ENCODE results near the gene PDE4B. TPM values are rescaled to one million over a fixed set of nuclear protein-coding genes. Genes with fewer than 3 reads are reported as not detected.

The PDE4B gene
- total RNA-seq, 1 donor: 2.3 TPM

- TF ChIP-seq CTCF (IDR thresholded peaks at IDR 0.05; ENCODE audit: insufficient read depth, low read length): no peak
- no peak overlapping the region for H3K4me3 ChIP-seq (ENCODE audit: low read depth, low read length)
- no peak for DNase-seq (ENCODE audit: low read depth)
Observed at GRCh38 chr1:66341446-66342089, 548.9 kb downstream of the PDE4B start.

DNA sequence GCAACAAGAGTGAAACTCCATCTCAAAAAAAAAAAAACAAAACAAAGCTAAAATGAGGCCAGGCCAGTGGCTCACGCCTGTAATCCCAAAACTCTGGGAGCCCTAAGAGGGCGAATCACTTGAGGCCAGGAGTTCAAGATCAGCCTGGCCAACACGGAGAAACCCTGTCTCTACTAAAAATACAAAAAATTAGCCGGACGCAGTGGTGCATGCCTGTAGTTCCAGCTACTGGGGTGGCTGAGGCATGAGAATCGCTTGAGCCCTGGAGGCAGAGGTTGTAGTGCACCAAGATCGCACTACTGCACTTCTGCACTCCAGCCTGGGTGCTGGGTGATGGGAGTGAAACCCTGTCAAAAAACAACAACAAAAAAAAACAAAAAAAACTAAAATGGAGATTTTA, 550.0 kb downstream of the PDE4B start:
- no peak for TF ChIP-seq CTCF (IDR thresholded peaks at IDR 0.05; ENCODE audit: insufficient read depth, low read length)
- H3K4me3 ChIP-seq (ENCODE audit: low read depth, low read length): no peak overlapping the region
- no peak for DNase-seq (ENCODE audit: low read depth)

DNA sequence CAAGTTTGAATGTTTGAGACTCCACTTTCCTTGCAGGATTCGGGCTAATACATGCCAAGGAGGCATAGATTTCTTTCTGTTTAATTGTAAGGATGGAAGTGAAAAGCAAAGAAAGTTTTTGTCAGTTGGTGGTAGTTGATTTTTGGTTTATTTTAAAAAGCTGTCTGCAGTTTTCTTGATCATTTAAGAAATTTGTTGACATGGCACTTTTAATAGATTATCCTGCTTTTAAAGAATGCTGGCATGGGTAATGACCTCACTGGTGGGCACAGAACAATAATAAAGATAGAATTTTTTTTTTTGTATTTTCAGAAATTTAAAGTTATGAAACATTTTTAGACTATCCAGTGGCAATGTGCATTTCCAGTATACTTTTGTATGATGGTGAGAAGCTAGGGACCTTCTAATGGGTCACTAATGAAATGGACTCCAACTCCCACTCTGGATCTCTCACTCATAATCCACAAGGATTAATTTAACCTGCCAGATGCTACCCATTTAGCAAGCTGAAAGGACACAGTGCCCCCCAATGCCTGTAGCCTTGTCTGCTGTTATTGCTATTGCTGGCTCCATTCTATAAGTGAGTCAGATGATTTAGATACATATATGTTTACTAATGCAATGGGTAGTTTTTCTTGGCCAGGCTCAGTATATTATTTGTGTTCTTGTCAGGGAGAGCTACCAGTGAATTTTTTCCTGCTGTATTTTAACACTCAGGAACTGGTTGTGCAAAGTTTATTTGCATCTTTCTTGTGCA, 551.1 kb downstream of the PDE4B start:
- H3K4me3 ChIP-seq (ENCODE audit: low read depth, low read length): no peak overlapping the region
- TF ChIP-seq CTCF (IDR thresholded peaks at IDR 0.05; ENCODE audit: insufficient read depth, low read length): no peak
- DNase-seq (ENCODE audit: low read depth): no peak

DNA sequence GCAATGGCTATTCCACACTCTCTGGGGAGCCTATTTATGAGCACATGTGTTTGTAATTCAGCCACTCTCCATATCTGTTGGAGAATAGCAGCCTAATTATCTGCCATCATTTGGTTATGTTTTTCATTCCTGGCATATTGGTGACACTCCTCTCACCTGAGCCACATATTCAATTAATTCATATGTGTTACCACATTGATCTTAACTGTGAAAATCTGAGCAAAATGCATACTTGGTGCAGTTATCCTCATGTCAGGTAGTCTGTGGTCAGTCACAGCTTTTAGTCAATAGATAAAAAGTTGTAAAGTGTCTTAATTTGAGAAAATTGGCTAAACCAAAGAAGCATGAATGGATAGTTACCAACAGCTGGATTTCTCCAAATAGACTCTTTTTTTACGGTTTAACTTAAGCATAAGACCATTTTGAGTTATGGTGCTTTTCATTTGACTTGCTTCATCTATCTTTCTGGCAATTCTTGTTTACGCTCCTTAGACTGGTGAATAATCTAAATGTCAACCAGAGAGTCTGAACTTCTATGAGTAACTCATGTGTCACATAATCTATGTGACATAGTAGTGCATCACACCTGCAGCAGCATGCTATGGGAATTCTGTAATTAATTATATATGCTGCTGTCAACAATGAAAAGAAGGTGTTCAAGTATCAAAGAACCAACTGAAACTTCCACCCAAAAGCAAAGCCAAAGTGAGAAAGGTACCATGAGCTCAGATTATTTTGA, 553.5 kb downstream of the PDE4B start:
- no peak for DNase-seq (ENCODE audit: low read depth)
- TF ChIP-seq CTCF (IDR thresholded peaks at IDR 0.05; ENCODE audit: insufficient read depth, low read length): no peak
- H3K4me3 ChIP-seq (ENCODE audit: low read depth, low read length): no peak overlapping the region

GRCh38 chr1:66346873-66347272, 554.2 kb downstream of the PDE4B start:
- no peak for DNase-seq (ENCODE audit: low read depth)
- no peak overlapping the region for H3K4me3 ChIP-seq (ENCODE audit: low read depth, low read length)
- no peak for TF ChIP-seq CTCF (IDR thresholded peaks at IDR 0.05; ENCODE audit: insufficient read depth, low read length)

- DNase-seq (ENCODE audit: low read depth): no peak
- no peak overlapping the region for H3K4me3 ChIP-seq (ENCODE audit: low read depth, low read length)
- TF ChIP-seq CTCF (IDR thresholded peaks at IDR 0.05; ENCODE audit: insufficient read depth, low read length): no peak
Observed at GRCh38 chr1:66348776-66349175, 556.1 kb downstream of the PDE4B start.
